B cell (primary cell): ENCODE results near the gene FLII. TPM values are rescaled to one million over a fixed set of nuclear protein-coding genes. Genes with fewer than 3 reads are reported as not detected.

Experiments
- ATAC-seq: fragments of 200-7000 bp; cut with Tn5 transposase; one replicate; pipeline ENCODE4 v1.10.0; 2021; ENCODE audit warnings: low read depth, mild to moderate bottlenecking, moderate number of reproducible peaks, moderate library complexity
- CTCF ChIA-PET: fragments of 350-600 bp; sonication (Branson Sonifier 250); formaldehyde crosslinking; loops from one replicate; lab custom pipeline; 2021; ENCODE audit warnings: antibody characterized with exemption, inconsistent platforms; lab: Charles Lee
- POLR2A ChIA-PET: fragments of 350-600 bp; sonication (Branson Sonifier 250); formaldehyde crosslinking; loops from one replicate; lab custom pipeline; 2021; ENCODE audit warnings: antibody characterized with exemption; lab: Charles Lee
- DNase-seq: peaks from one replicate; pipeline ENCODE4 v3.0.0; 2013
- H2AFZ ChIP-seq: 2 replicates; pipeline ENCODE4 v1.6.1; 2012; ENCODE audit warnings: mild to moderate bottlenecking, low read depth, low read length; ENCODE audit not compliant: insufficient read depth, poor library complexity, severe bottlenecking
- H3K27ac ChIP-seq, 2 donors: 1 replicate in 1 of 2; 2 replicates in 1 of 2; pipeline ENCODE4 v1.5.1; 2012 to 2013; ENCODE audit warnings: low read length in 2 of 2, mild to moderate bottlenecking in 2 of 2, moderate library complexity in 1 of 2
- H3K27me3 ChIP-seq, 4 experiments: fragments of 200-600 bp in 1 of 4; sonication (generic) in 1 of 4; replicated peaks in 1 of 4; 1 replicate in 2 of 4; 2 replicates in 2 of 4; pipeline versions ENCODE4 v1.6.1 to v1.7.0; 2013 to 2016; ENCODE audit warnings: low read length in 3 of 4, mild to moderate bottlenecking in 2 of 4, mixed read lengths in 1 of 4, moderate library complexity in 1 of 4; ENCODE audit not compliant: insufficient read depth in 4 of 4, control insufficient read depth in 3 of 4; ENCODE audit errors: control extremely low read depth in 1 of 4
- H3K36me3 ChIP-seq, 2 experiments: replicated peaks in 1 of 2; 1 replicate in 1 of 2; 2 replicates in 1 of 2; pipeline versions ENCODE4 v1.6.1 to v1.7.1; 2013; ENCODE audit warnings: low read length in 1 of 2; ENCODE audit not compliant: insufficient read depth in 2 of 2, control insufficient read depth in 1 of 2; ENCODE audit errors: control extremely low read depth in 1 of 2, extremely low read depth in 1 of 2
- H3K4me1 ChIP-seq, 2 donors: fragments of 200-600 bp in 1 of 2; sonication (generic) in 1 of 2; 1 replicate in 1 of 2; 2 replicates in 1 of 2; pipeline versions ENCODE4 v1.5.1 to v1.6.1; 2013 to 2017; ENCODE audit warnings: low read length in 2 of 2; ENCODE audit not compliant: control insufficient read depth in 2 of 2, insufficient read depth in 2 of 2
- H3K4me2 ChIP-seq: replicated peaks from 2 replicates; pipeline ENCODE3; 2012; ENCODE audit warnings: mild to moderate bottlenecking, low read depth, low read length; ENCODE audit not compliant: poor library complexity, severe bottlenecking
- H3K4me3 ChIP-seq, 5 experiments: fragments of 200-600 bp in 1 of 5; sonication (generic) in 1 of 5; 1 replicate in 3 of 5; 2 replicates in 2 of 5; pipeline versions ENCODE4 v1.5.1 to v1.7.0; 2011 to 2016; ENCODE audit warnings: low read length in 4 of 5, mild to moderate bottlenecking in 4 of 5, low read depth in 2 of 5, control low read depth in 1 of 5, moderate library complexity in 1 of 5; ENCODE audit not compliant: insufficient read depth in 1 of 5; ENCODE audit errors: control extremely low read depth in 1 of 5, extremely low read depth in 1 of 5
- H3K79me2 ChIP-seq: fragments of 200-600 bp; sonication (generic); one replicate; pipeline ENCODE4 v1.6.0; 2016; ENCODE audit warnings: low read length; ENCODE audit not compliant: control insufficient read depth, insufficient read depth
- H3K9ac ChIP-seq: fragments of 200-600 bp; sonication (generic); 2 replicates; pipeline ENCODE4 v1.6.1; 2017; ENCODE audit warnings: mild to moderate bottlenecking, low read length, moderate library complexity
- H3K9me3 ChIP-seq, 3 donors: one replicate each; pipeline versions ENCODE4 v1.6.1 to v1.7.1; 2013; ENCODE audit warnings: low read length in 2 of 3; ENCODE audit not compliant: control insufficient read depth in 2 of 3, insufficient read depth in 1 of 3; ENCODE audit errors: control extremely low read depth in 1 of 3
- H4K20me1 ChIP-seq: 2 replicates; pipeline ENCODE4 v1.6.0; 2012; ENCODE audit warnings: mild to moderate bottlenecking, low read length; ENCODE audit not compliant: insufficient read depth, control insufficient read depth, poor library complexity, severe bottlenecking
- H3K27ac Mint-ChIP-seq: one replicate; pipeline ENCODE4 v1.8.0; 2021; ENCODE audit warnings: mixed read lengths
- H3K27me3 Mint-ChIP-seq: one replicate; pipeline ENCODE4 v1.8.0; 2021; ENCODE audit warnings: mixed read lengths
- H3K4me1 Mint-ChIP-seq: one replicate; pipeline ENCODE4 v1.8.0; 2021; ENCODE audit warnings: mixed read lengths
- H3K4me3 Mint-ChIP-seq: one replicate; pipeline ENCODE4 v1.8.0; 2021; ENCODE audit warnings: mixed read lengths
- H3K9me3 Mint-ChIP-seq: one replicate; pipeline ENCODE4 v1.8.0; 2022; ENCODE audit warnings: mixed read lengths; ENCODE audit not compliant: insufficient read depth
- CTCF ChIP-seq: fragments of 200-600 bp; IDR thresholded peaks from one replicate; pipeline ENCODE4 v1.8.0; 2022; ENCODE audit warnings: antibody characterized with exemption, mild to moderate bottlenecking
- EZH2 ChIP-seq: IDR thresholded peaks from 2 replicates; pipeline ENCODE4 v1.6.1; 2012; ENCODE audit warnings: borderline replicate concordance, low read depth, mild to moderate bottlenecking, moderate library complexity, low read length; ENCODE audit not compliant: insufficient read depth, poor library complexity, severe bottlenecking
- WGBS: methylation state at CpG from one replicate; pipeline ENCODE4 v1.1.5; 2013; ENCODE audit warnings: missing lambda C conversion rate; ENCODE audit not compliant: insufficient coverage; 5-methylcytosine and 5-hydroxymethylcytosine counted together
- intact Hi-C: fragments of 100-400 bp; cut with micrococcal nuclease; formaldehyde crosslinking; loops from one replicate; pipeline ENCODE4 v1.10.0; 2022
- polyA plus RNA-seq: library from polyadenylated mRNA; depleted of rRNA; stranded (reverse); fragments of >200 nt; gene quantifications from 2 replicates; pipeline ENCODE4 v1.2.3, GENCODE V29; 2012
- total RNA-seq, 2 donors: library from RNA; stranded (reverse); fragments of 120-200 nt in 1 of 2; gene quantifications; 1 replicate in 1 of 2; 2 replicates in 1 of 2; pipeline versions ENCODE4 v1.2.3 to v1.2.4, GENCODE V29; 2013 to 2022

The FLII gene
- total and polyA plus RNA-seq, 2 donors (not counting 1 experiment from before 2014, with no cell fraction given) = 357 to 531 TPM

- ChIA-PET CTCF (interaction anchor here (1.0 kb wide), 1 partner anchor 9 kb away, joined by 3 read pairs; no protein-coding TSS in a partner anchor), POLR2A (no interaction called here)
- Histone ChIP-seq H3K27ac (no peak overlapping the region), H3K4me1 (peaks cover 10 to 16% of the 10 kb centered on the region in 2 donors), H2AFZ (peak overlapping the region; percentile 90), H3K9ac (peak overlapping the region; percentile 67), H3K36me3 (no peaks in the 10 kb centered on the region), H3K4me2 (peak overlapping the region; percentile 93), H3K4me3 (peak overlapping the region; percentile 59 to 80 (median 70)), H4K20me1 (no peaks in the 10 kb centered on the region), H3K27me3 (no peaks in the 10 kb centered on the region), H3K9me3 (no peaks in the 10 kb centered on the region), H3K79me2 (peaks cover 13% of the 10 kb centered on the region)
- WGBS = 50% methylated on average over 7 of the region's 16 CpGs
- H3K27me3 Mint-ChIP-seq = no peaks in the 10 kb centered on the region
- no peak for DNase-seq
- peak overlapping the region; percentile 76 for H3K27ac Mint-ChIP-seq
- intact Hi-C loops = no loop called here
- TF ChIP-seq CTCF = no peak
- no peak for TF ChIP-seq EZH2
- peaks cover 10% of the 10 kb centered on the region for H3K4me1 Mint-ChIP-seq
- H3K9me3 Mint-ChIP-seq = no peaks in the 10 kb centered on the region
- no peak for ATAC-seq
- H3K4me3 Mint-ChIP-seq = peak overlapping the region; percentile 91
Measured at GRCh38 chr17:18226284-18226945, 32.1 kb downstream of the FLII start.
